Stimulated activated CD8-positive, alpha-beta memory T cell treated with anti-CD3 and anti-CD28 coated beads, Interleukin-15, amount 100 ng/mL, for 24 hours (primary cell): ENCODE data around the gene PRTFDC1.
"Not testable (repeated sequence)": the region's sequence is repeated elsewhere in the genome, so short reads cannot be mapped to it uniquely, and the experiment has no call there.

Source experiments
- DNase-seq: peaks from one replicate; pipeline ENCODE4 v3.0.0-alpha.2; 2020; ENCODE audit warnings: low read depth

The PRTFDC1 gene

DNA sequence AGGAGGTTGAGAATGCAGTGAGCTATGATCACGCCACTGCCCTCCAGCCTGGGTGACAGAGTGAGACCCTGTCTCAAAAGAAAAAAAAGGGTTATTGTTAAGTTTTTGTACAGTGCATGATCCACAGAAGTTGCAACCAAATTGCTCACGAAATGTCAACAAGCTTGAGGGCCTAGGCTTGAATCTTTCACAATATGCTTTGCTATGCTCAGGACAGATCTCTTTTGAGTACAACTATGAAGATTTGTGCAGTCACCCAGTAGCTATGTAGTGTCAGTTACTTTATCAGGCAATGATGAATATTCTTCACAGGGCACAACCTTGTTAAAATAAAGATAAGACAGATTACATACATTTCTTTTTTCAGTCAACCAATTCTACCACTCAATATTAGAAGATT, 109.2 kb downstream of the PRTFDC1 start:
- no peak for DNase-seq

DNA sequence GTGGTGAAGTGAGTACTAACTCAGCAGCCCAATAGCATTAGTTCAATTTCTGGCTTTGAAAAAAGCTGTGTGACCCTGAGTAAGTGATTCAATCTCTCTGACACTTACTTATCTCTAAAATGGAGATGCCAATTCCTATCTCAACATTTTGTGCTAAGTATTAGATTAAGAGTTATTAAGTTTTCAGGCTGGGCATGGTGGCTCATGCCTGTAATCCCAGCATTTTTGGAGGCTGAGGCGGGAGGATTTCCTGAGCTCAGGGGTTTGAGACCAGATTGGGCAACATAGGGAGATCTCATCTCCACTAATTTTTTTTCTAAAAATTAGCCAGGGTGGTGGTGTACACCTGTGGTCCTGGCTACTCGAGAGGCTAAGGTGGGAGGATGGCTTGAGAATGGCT, 109.5 kb downstream of the PRTFDC1 start:
- DNase-seq = no peak

DNA sequence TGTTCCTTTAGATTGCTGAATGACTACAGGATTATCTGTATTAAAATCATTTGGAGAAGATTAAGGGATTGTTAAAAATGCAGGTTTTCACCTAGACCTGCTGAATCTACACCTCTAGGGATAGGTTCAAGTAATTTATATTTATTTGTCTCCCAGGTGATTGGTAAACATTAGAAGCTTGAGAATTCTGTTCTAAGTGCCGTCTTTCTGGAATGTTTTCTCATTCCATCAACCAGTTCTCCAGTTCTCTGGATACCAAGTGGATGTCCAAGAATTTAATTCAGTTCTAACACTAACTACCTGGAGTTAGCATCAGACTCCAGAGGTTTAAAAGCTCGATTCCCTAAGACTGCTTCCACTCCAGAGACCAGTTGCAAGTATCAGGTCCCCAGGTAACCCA, 110.9 kb downstream of the PRTFDC1 start:
- no peak for DNase-seq

DNA sequence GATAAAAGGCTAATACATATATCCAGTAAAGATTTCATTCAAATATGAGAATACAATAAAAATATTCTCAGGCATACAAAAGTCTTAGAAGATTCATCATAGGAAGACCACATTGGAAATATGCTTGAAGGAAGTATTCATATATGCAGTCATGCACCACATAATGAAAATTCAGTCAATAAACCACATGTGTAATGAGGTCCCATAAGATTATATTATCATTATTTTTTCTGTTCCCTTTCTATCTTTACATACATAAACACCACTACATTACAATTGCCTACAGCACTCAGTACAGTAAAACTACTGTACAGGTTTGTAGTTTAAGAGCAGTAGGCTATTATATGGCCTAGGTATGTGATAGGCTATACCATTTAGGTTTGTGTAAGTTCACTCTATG, 111.6 kb downstream of the PRTFDC1 start:
- DNase-seq = no peak

DNA sequence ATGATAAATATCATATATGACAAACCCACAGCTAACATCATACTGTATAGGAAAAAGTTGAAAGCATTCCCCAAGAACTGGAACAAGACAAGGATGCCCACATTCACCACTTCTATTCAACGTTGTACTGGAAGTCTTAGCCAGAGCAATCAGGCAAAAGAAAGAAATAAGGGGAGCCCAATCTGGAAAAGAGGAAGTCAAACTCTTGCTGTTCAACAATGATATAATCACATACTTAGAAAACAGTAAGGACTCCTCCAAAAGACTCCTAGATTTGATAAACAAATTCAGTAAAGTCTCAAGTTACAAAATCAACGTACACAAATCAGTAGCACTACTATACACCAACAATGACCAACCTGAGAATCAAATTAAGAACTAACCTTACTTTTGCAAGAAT, 114.6 kb downstream of the PRTFDC1 start:
- DNase-seq = not testable (repeated sequence)

DNA sequence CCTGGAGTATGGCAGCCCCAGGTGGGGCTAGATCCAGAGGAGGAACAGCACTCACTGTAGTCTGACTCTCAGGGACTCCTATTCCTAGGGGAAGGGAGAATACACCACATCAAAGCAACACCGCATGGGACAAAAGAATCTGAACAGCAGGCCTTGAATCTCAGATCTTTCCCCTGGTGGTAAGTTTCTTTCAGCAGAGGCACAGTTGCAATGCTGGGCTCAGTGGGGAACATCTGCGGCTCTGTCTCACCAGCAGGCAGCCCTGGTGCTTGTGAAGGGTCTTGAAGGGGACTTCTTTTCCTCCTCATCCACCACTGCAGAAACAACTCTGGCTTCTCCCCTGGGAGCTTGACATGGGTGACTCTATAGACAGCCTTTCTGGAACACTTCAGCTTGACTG, 117.5 kb downstream of the PRTFDC1 start:
- no peak for DNase-seq

DNA sequence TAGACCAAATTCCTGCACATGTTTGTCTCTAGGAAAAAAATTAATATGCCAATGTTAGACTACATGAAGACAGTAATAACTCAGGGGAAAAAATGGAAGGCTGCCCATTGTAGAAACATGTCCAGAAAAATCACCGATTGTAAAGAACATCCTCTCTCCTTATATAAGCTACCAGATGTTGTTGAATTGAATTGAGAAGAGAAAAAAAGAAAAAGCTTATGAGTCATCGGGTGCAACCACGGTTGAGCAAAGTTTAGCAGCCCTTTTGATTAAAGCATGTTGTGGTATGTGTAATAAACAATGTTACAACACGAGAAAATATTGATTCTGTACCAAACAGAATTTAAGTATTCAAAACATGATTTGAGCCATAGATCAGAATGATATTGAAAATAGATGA, 126.4 kb downstream of the PRTFDC1 start:
- DNase-seq = no peak

DNA sequence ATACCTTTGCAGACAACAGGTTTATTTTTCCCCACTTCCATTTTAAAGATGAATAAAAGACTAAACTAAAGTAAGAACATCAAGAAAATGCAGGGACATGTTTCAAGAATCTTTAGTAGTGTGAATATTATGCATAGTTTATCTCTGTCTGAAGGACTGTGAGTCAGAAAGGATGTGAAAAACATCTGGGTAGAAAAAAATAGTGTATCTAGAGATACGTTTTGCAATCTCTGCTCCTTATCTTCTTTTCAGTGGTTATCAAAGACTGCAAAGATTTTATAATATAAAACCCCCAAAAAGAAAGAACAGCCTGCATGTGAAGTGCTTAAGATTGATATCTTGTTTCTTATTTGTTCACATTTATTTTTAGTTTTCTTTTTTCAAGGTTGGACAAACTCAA, 126.9 kb downstream of the PRTFDC1 start:
- no peak for DNase-seq

DNA sequence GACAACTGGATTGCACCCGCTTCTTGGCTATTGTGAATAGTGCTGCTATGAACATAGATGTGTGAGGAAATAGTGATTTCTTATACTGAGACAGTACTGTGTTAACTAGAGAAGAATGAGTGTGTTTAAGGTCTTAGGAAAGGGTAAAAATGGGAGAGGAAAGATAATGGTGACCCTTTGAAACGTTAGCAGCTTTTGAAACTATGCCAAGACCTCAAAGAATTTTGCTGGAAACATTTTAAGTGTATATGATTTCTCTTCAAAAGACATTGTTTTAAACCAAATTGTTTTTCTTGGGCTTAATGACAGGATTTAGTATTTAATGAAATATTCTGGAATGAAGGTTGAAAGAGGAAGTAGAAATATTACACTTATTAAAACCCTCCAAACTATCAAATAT, 127.9 kb downstream of the PRTFDC1 start:
- DNase-seq = no peak

DNA sequence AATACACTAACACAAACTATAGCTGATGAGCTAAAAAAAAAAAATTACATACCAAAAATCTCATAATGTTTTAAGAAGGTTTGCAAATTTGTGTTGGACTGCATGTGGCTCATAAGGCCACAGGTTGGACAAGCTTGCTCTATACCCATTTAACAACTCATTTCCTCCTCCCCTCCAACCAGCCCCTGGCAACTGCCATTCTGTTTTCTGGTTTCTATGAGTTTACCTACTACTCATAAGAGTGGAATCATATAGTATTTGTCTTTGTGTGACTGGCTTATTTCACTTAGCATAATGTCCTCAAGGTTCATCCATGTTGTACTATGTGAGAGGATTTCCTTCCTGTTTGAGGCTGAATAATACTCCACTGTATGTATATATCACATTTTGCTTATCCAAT, 128.3 kb downstream of the PRTFDC1 start:
- no peak for DNase-seq

DNA sequence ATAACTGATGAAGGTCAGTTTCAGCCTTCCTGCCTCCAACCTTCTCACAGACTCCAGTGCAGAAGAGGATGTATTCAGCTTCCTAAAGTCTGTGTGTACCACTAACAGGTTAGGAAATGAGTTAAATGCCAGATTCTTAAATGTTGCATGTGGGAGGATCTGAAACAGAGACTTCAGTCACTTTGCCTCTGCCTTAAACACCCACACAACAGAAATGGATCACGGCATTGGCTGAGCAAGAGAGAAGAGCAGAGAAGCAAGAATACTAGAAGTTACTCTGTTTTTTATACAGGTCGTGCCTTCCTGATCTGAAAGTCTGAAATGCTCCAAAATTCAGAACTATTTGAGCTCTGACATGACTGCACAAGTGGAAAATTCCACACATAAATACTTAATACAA, 129.8 kb downstream of the PRTFDC1 start:
- no peak for DNase-seq

DNA sequence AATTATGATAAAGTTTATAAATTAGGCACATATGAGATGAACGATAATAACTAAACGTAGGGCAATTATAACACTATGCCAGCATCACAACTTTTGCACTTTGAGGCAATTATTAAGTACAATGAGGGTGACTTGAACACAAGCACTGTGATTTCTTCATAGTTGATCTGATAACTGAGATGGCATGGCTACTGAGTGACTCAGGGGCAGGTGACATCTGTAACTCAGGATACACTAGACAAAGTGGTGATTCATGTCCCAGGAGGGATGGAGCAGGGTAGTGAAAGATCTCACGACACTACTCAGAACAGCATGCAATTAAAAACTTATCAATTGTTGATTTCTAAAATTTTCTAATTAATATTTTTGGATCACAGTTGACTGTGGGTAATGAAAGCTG, 130.4 kb downstream of the PRTFDC1 start:
- no peak for DNase-seq

DNA sequence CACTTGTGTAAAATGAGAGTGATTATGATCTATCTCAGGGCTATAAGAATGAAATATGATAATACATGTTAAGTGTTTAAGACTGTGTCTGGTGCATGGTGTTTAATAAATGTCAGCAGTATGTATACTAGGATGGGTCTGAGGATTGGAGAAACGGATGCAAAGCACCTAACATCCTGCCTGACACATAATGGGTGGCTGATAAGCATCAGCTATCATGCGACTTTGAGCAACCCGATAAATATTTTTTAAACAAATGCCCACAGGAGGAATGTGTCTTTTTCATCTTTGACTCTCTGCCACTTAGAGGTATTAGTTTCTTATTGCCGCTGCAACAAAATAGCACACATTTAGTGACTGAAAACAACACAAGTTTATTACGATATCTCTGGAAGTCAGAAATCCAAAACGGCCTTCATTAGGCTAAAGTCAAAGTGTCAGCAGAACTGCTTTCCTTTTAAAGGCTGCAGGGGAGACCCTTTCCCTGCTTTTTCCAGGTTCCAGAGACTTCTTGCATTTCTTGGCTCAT, 135.5 kb downstream of the PRTFDC1 start:
- DNase-seq = no peak

DNA sequence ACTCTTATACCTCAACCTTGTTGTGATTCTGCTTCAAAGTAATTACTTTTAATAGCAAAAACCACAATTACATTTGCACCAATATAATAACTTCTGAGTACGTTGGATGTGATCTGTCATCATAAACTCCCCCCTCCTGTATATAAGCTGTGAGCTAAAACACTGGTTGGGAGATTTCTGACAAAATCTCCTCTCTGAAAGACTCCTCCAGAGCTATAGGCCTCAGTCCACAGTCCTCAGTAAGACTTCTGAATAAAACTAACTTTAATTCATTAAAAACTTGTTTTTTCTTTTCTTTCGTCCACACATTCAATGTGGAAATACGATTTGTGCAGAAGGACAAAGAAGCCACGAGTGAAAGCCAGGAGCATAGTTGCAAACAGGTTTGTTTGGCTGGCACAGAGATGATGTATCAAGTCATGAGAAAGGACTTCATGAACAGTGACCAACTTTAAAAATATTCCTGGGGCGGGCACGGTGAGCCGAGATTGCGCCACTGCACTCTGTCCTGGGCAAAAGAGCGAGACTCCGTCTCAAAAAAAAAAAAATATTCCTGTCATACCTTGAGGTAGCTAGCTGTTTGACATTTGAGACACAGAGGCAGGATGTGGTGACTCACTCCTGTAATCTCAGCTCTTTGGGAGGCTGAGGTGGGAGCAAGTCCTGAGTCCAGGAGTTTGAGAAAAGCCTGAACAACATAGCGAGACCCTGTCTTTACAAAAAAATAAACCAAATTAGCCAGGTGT, 137.7 kb downstream of the PRTFDC1 start:
- DNase-seq = no peak

DNA sequence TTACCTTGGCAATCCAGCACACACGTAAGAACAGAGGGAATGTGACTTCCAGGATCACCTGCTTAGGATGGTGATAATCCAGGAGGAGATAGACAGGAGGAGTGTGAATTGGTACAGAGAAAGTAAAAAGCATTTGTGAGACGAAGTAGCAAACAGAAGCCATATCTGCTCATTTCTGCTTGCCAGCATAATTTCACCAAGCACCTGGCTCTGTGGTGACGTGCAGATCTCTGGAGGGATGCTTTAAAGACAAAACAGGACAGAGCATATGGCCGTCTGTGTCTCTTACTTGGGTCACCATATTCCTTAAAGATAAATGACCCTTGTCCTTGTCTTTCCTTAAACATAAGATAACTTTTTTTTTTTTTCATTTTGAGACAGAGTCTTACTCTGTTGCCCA, 138.6 kb downstream of the PRTFDC1 start:
- no peak for DNase-seq

DNA sequence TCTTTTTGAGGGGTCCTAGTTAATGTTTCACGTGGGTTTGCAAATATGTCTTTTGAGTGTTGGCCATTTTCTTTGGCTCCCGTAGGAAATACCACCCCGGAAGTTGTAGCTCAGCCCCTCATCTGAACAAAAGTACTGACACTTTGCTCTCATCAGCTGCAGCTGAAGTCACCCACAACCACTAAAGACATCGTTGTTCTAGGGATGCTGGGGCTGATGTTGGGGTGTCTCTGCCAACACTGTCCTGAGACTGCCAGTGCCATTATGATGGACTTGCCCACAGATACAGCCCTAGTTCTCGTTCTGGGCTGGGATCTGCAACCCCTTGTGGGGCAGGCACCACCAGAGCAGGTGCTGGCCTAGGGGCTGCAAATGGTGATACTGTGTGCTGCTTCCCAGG, 146.1 kb downstream of the PRTFDC1 start:
- DNase-seq = no peak

DNA sequence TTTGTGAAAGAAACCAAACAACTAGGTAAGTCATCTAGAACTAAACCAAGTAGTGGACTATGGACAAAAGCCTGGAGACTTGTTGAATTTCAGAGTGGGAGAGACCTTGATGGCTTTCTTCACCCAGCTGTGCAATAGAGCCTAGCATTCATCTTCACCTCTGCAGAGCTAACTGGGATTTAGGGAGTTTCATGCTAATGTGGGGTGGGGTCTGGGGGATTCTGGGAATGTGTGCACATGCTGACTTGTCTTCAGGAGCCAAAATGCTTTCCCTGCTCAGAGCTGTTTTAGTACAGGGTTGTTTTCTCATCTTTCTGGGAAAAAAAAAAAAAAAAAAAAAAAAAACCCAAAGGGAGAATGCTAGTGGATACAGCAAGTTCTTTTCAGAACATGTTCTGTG, 147.4 kb downstream of the PRTFDC1 start:
- no peak for DNase-seq

DNA sequence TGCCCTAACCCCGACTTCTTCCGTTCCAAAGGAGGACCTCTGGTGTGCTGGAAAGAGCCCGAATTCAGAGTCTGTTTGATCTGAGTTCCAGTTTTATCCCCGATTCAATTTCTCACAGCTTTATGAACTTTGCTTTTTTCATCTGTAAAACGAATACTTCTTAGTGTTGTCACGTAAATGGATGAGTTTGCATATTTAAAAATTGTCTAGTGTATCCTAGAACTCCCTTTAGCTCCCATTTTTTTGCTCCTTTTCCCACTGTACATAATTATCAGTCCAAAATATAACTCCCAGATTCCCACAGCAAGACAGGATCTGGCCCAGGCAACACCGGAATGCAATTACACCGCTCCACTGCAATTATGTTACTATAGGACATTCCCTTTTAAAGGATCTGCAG, 148.0 kb downstream of the PRTFDC1 start:
- DNase-seq = no peak

DNA sequence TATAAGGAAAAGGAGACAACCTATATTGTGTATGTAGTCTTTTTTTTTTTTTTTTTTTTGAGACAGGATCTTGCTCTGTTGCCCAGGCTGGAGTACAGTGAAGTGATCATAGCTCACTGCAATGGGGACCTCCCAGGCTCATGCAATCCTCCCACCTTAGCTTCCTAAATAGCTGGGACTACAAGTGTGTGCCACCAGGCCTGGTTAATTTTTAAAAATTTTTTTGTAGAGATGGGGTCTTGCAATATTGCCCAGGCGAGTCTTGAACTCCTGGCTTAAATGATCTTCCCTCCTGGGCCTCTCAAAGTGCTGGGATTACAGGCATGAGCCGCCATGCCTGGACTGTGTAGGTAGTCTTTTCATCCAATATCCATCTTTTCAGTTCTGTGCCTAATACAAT, 150.0 kb downstream of the PRTFDC1 start:
- DNase-seq = no peak

DNA sequence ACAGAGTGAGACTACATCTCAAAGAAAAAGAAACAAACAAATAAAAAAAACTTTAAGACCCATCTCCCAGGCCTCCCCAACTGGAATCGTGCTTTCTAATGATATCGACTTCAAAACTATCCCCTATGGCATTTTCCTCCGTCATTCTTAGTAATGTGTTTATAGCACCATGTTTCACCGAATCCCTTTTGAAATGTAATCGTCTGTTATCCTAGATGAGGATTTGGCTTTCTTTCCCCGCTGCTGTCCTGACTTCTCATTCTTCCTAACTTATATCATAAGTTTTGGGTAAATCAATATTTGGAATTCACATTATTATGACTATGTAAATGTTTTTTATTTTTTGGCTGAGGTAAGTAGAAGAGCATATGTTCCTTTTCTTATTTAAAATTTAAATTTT, 151.5 kb downstream of the PRTFDC1 start:
- no peak for DNase-seq
